Measurements from ENCODE around the gene SBF1.
"Not testable (repeated sequence)": the region's sequence is repeated elsewhere in the genome, so short reads cannot be mapped to it uniquely, and the experiment has no call there.

Gene SBF1

GRCh38 chr22:50419116-50419515, 55.7 kb downstream of the SBF1 start:
- H3K27ac ChIP-seq: no peak overlapping the region
- no peak for TF ChIP-seq ZFX (IDR thresholded peaks at IDR 0.05)

GRCh38 chr22:50418624-50419023, 56.2 kb downstream of the SBF1 start:
- TF ChIP-seq ZFX (IDR thresholded peaks at IDR 0.05): no peak
- no peak for TF ChIP-seq CTCF (conservative IDR thresholded peaks at IDR 0.05)
- H3K27ac ChIP-seq: no peak overlapping the region

- TF ChIP-seq CTCF (conservative IDR thresholded peaks at IDR 0.05) (no peak), ZFX (IDR thresholded peaks at IDR 0.05) (no peak)
- H3K27ac ChIP-seq: no peak overlapping the region
Measured at GRCh38 chr22:50417411-50418210, 57.2 kb downstream of the SBF1 start.

- TF ChIP-seq CTCF (conservative IDR thresholded peaks at IDR 0.05) (no peak), ZFX (IDR thresholded peaks at IDR 0.05) (no peak)
- no peak overlapping the region for H3K27ac ChIP-seq
Measured at GRCh38 chr22:50416996-50417395, 57.8 kb downstream of the SBF1 start.

- no peak for TF ChIP-seq ZFX (IDR thresholded peaks at IDR 0.05)
- TF ChIP-seq CTCF (conservative IDR thresholded peaks at IDR 0.05): no peak
- no peak overlapping the region for H3K27ac ChIP-seq
Measured at GRCh38 chr22:50415426-50415825, 59.4 kb downstream of the SBF1 start.

GRCh38 chr22:50414476-50415248, 60.2 kb downstream of the SBF1 start:
- TF ChIP-seq CTCF (conservative IDR thresholded peaks at IDR 0.05): no peak
- no peak for TF ChIP-seq ZFX (IDR thresholded peaks at IDR 0.05)
- no peak overlapping the region for H3K27ac ChIP-seq

GRCh38 chr22:50408954-50409353, 65.9 kb downstream of the SBF1 start:
- not testable (repeated sequence) for H3K27ac ChIP-seq

GRCh38 chr22:50408311-50408710, 66.5 kb downstream of the SBF1 start:
- TF ChIP-seq ZFX (IDR thresholded peaks at IDR 0.05) (no peak), CTCF (conservative IDR thresholded peaks at IDR 0.05) (no peak)
- H3K27ac ChIP-seq: no peak overlapping the region

All from C4-2B (cell line).